ENCODE data around the gene FGR.

DNA sequence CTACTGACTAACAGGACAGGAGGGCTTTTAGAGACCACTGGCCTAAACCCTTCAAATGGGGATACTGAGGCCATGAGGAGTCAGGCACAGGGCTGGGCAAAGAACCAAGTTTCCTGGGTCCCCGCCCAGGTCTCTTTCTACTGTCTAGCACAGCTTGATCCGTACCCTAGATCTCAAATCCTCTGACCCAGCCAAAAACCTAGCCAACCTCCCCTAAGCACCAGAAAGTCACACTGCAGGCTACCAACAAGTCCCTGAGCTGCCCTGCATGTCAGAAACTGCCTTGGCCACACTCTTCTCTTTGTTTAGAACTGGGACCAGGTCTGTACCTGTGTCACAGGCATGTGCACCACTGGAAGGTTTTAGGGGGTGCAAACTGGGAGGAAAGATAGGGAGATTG, 64.6 kb downstream of the FGR start:
- TF ChIP-seq, protein P1, sequence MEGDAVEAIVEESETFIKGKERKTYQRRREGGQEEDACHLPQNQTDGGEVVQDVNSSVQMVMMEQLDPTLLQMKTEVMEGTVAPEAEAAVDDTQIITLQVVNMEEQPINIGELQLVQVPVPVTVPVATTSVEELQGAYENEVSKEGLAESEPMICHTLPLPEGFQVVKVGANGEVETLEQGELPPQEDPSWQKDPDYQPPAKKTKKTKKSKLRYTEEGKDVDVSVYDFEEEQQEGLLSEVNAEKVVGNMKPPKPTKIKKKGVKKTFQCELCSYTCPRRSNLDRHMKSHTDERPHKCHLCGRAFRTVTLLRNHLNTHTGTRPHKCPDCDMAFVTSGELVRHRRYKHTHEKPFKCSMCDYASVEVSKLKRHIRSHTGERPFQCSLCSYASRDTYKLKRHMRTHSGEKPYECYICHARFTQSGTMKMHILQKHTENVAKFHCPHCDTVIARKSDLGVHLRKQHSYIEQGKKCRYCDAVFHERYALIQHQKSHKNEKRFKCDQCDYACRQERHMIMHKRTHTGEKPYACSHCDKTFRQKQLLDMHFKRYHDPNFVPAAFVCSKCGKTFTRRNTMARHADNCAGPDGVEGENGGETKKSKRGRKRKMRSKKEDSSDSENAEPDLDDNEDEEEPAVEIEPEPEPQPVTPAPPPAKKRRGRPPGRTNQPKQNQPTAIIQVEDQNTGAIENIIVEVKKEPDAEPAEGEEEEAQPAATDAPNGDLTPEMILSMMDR (IDR thresholded peaks at IDR 0.05; ENCODE audit: low read depth, low read length), result no peak
- TF ChIP-seq POLR2A (IDR thresholded peaks at IDR 0.05; ENCODE audit: extremely low read depth, insufficient read length), result no peak

Measured in NB4 (cell line).